A549 (cell line): ENCODE results near the gene PPA1.

Experiments
- BHLHE40 ChIP-seq: IDR thresholded peaks from 2 replicates; pipeline ENCODE4 v1.6.1; 2012; ENCODE audit warnings: low read depth, low read length, inconsistent platforms
- CTCF ChIP-seq: fragments of >200 bp; sonication (Bioruptor Twin); formaldehyde crosslinking; IDR thresholded peaks from 3 replicates; pipeline ENCODE4 v1.5.1; 2016
- REST ChIP-seq: fragments of 200-600 bp; sonication (generic); IDR thresholded peaks from 2 replicates; pipeline ENCODE4 v1.6.1; 2016; ENCODE audit warnings: antibody characterized with exemption, mild to moderate bottlenecking, moderate library complexity
- TP53 ChIP-seq: fragments of 250-450 bp; sonication (Bioruptor Pico); IDR thresholded peaks from 2 replicates; pipeline ENCODE4 v1.5.0; 2021; ENCODE audit warnings: mild to moderate bottlenecking, moderate library complexity

- no peak for TF ChIP-seq REST
- TF ChIP-seq BHLHE40: no peak
- TF ChIP-seq TP53 (CRISPR knock-in tag): no peak
- TF ChIP-seq CTCF: no peak
Measured at GRCh38 chr10:70158113-70158512, 75.1 kb downstream of the PPA1 start.
